ENCODE data around the gene POLR1F. TPM values are rescaled to one million over a fixed set of nuclear protein-coding genes. Genes with fewer than 3 reads are reported as not detected.
A peak's percentile ranks its signal among the peaks of the same experiment; 100 is the strongest.

Gene POLR1F
- total and polyA plus RNA-seq, 9 of the 15 experiments (the other 6 are each of a cell fraction or from before 2014, with no cell fraction given) = 17.5 to 95.3 (median 32.7) TPM

DNA sequence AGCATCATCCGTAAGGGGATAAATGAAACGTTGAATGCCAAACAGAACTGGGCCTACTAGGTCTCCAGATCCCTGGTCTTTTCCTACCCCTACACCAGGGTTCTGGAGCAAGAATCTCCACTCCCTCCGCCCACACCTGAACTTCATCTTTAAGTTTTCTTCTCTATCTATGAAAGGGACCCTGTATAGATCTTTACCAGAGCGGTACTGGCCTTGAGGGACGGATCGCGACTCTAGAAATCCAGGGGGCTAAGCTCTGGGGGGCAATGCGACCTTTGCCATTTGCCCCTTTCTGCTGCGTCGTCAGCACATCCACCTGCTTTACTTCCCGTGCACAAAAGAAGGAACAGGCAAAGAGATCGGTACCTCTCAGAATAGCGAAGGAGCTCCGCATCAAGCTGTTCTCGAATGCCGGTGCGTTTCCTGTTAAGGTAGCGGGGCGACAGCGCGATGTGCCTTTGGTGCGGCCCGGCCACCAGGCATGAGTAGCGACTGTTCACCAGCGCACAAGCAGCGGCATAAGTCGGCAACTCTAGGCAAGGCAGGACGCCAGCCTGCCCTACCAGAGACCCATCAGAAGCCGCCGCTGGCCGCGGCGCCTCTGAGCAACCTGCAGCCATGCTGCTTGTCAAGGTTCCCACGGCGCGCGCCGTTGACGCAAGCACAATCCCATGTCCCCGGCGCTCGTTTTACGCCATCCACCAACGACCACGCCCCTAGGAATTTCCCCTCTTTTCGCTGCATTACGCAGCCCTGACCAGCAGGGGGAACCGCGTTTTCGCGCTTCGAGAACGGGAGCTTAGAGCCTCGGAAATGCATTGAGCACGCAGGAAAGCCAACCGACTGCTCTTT lies at the start of gene POLR1F (continued):
- TF ChIP-seq YY1 (IDR thresholded peaks at IDR 0.05; ENCODE audit: borderline replicate concordance in 1 of 3, control insufficient read depth in 1 of 3, extremely low read depth in 1 of 3, insufficient read depth in 3 of 3, insufficient read length in 1 of 3, insufficient replicate concordance in 2 of 3, low read depth in 1 of 3, low read length in 2 of 3) (peak; percentile 65 to 96 (median 94)), PML (IDR thresholded peaks at IDR 0.05; ENCODE audit: low read length) (peak; percentile 53; the same call in 1 of the 2 replicates), ATF1 (CRISPR knock-in tag; IDR thresholded peaks at IDR 0.05) (peak; percentile 91), ATF1 (tag; IDR thresholded peaks at IDR 0.05) (peak; percentile 99), PHTF2 (CRISPR knock-in tag; IDR thresholded peaks at IDR 0.05) (no peak), ZNF699 (CRISPR knock-in tag; IDR thresholded peaks at IDR 0.05; ENCODE audit: insufficient replicate concordance) (no peak), PHF20 (IDR thresholded peaks at IDR 0.05; ENCODE audit: partially characterized antibody) (peak; percentile 93), C11orf30 (IDR thresholded peaks at IDR 0.05; ENCODE audit: low read depth) (peak; percentile 98), TEAD4 (IDR thresholded peaks at IDR 0.05; ENCODE audit: low read length) (peak; percentile 74), TEAD4 (CRISPR knock-in tag; IDR thresholded peaks at IDR 0.05; ENCODE audit: borderline replicate concordance) (no peak), TBP (optimal IDR thresholded peaks at IDR 0.05; ENCODE audit: low read depth, low read length) (peak; percentile 92), CREM (IDR thresholded peaks at IDR 0.05; ENCODE audit: low read depth) (peak; percentile 100), TCF7 (IDR thresholded peaks at IDR 0.05; ENCODE audit: borderline replicate concordance) (0 out of 2 replicates have a peak, but pooled peaks have one; percentile 34), PHB2 (IDR thresholded peaks at IDR 0.05; ENCODE audit: low read depth) (no peak), MTA1 (IDR thresholded peaks at IDR 0.05; ENCODE audit: borderline replicate concordance) (peak; percentile 98), ZKSCAN1 (IDR thresholded peaks at IDR 0.05; ENCODE audit: low read depth, low read length) (peak; percentile 77), RAD21 (CRISPR knock-in tag; conservative IDR thresholded peaks at IDR 0.05 in 1 of 2, IDR thresholded peaks at IDR 0.05 in 1 of 2) (peak; percentile 53 to 54)
- TF ChIP-seq, protein P1, sequence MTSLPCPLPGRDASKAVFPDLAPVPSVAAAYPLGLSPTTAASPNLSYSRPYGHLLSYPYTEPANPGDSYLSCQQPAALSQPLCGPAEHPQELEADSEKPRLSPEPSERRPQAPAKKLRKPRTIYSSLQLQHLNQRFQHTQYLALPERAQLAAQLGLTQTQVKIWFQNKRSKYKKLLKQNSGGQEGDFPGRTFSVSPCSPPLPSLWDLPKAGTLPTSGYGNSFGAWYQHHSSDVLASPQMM (CRISPR knock-in tag; IDR thresholded peaks at IDR 0.05) = no peak
- TF ChIP-seq, protein P2, sequence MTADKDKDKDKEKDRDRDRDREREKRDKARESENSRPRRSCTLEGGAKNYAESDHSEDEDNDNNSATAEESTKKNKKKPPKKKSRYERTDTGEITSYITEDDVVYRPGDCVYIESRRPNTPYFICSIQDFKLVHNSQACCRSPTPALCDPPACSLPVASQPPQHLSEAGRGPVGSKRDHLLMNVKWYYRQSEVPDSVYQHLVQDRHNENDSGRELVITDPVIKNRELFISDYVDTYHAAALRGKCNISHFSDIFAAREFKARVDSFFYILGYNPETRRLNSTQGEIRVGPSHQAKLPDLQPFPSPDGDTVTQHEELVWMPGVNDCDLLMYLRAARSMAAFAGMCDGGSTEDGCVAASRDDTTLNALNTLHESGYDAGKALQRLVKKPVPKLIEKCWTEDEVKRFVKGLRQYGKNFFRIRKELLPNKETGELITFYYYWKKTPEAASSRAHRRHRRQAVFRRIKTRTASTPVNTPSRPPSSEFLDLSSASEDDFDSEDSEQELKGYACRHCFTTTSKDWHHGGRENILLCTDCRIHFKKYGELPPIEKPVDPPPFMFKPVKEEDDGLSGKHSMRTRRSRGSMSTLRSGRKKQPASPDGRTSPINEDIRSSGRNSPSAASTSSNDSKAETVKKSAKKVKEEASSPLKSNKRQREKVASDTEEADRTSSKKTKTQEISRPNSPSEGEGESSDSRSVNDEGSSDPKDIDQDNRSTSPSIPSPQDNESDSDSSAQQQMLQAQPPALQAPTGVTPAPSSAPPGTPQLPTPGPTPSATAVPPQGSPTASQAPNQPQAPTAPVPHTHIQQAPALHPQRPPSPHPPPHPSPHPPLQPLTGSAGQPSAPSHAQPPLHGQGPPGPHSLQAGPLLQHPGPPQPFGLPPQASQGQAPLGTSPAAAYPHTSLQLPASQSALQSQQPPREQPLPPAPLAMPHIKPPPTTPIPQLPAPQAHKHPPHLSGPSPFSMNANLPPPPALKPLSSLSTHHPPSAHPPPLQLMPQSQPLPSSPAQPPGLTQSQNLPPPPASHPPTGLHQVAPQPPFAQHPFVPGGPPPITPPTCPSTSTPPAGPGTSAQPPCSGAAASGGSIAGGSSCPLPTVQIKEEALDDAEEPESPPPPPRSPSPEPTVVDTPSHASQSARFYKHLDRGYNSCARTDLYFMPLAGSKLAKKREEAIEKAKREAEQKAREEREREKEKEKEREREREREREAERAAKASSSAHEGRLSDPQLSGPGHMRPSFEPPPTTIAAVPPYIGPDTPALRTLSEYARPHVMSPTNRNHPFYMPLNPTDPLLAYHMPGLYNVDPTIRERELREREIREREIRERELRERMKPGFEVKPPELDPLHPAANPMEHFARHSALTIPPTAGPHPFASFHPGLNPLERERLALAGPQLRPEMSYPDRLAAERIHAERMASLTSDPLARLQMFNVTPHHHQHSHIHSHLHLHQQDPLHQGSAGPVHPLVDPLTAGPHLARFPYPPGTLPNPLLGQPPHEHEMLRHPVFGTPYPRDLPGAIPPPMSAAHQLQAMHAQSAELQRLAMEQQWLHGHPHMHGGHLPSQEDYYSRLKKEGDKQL (CRISPR knock-in tag; IDR thresholded peaks at IDR 0.05; ENCODE audit: borderline replicate concordance) = no peak
- TF ChIP-seq, protein P3, sequence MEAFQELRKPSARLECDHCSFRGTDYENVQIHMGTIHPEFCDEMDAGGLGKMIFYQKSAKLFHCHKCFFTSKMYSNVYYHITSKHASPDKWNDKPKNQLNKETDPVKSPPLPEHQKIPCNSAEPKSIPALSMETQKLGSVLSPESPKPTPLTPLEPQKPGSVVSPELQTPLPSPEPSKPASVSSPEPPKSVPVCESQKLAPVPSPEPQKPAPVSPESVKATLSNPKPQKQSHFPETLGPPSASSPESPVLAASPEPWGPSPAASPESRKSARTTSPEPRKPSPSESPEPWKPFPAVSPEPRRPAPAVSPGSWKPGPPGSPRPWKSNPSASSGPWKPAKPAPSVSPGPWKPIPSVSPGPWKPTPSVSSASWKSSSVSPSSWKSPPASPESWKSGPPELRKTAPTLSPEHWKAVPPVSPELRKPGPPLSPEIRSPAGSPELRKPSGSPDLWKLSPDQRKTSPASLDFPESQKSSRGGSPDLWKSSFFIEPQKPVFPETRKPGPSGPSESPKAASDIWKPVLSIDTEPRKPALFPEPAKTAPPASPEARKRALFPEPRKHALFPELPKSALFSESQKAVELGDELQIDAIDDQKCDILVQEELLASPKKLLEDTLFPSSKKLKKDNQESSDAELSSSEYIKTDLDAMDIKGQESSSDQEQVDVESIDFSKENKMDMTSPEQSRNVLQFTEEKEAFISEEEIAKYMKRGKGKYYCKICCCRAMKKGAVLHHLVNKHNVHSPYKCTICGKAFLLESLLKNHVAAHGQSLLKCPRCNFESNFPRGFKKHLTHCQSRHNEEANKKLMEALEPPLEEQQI (IDR thresholded peaks at IDR 0.05) = peak; percentile 56

Measured in K562 (cell line).